Erythroblast (primary cell): Measurements from ENCODE around the gene YWHAH.

ENCODE experiments used
- DNase-seq, 2 experiments: peaks; one replicate each; lab custom pipeline; 2025; lab: John Stamatoyannopoulos, UW
- GATA1 ChIP-seq: IDR thresholded peaks from 2 replicates; pipeline ENCODE4 v1.6.1; 2011; ENCODE audit warnings: low read depth, mild to moderate bottlenecking, control low read depth, low read length, moderate library complexity
- POLR2A ChIP-seq: IDR thresholded peaks from 2 replicates; pipeline ENCODE4 v1.6.1; 2011; ENCODE audit warnings: mild to moderate bottlenecking, low read length

YWHAH gene

DNA sequence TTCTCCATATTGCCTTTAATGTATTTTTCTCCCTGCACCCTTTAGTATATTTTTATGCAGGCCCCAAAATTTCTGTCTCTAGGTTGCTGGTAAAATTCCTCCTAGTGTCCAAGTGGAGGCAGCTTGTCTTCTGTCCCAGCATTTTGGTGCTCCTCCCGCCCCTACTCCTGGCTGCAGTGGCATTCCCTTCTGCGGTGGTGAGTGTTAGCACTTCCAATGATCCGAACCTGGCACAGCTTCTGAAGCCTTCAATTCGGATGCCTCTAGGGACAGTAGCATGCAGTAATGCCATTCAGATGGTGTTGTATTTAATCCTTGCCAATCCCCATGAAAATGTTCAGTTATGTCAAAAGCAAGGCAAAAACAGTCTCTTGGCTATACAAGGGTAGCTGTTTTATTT lies 5.9 kb downstream of the YWHAH start:
- DNase-seq = no peak
- no peak for TF ChIP-seq POLR2A
- no peak for TF ChIP-seq GATA1

DNA sequence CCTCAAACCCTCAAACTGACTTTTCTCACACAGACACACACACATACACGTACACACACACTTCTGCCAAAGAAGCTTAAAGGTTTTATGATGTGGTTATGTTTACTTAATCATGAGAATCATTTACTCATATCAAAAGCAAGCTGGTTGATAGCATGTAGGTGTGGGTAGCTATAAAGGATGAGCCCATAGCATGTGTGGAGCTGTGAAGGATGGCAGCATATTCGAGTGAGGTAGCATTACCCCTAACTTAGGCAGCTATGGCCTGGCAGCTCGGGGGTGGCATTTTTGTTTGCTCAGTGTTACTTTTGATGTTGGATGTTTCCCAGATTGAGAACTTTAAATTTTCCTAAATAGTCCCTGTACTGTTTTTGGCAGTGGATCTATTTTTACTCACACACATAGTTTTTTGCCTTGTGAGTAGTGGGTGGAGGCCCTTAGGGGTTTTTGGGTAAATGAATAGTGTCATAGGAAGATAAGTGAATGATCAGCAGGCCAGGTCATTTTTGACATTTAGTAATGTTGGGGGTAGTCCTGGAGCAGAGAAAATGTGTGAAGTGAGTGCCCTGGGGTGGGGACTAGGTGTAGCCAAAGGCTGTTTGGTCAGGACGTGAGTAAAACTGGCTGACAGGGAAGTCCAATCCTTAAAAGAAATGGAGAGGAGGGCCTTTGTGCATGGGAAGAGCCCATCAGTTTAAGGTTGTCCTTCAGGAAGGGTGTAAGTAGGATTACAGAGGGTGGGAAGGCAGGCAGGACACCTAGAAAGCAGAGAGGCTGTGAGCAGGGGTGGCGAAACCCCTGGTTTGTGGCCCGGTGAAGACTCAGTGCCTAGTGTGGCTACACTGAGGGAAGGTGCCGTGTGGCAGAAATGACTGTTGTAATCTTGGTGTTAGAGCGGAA lies 7.1 kb downstream of the YWHAH start:
- DNase-seq = no peak
- TF ChIP-seq POLR2A (peak; percentile 8), GATA1 (no peak)

- TF ChIP-seq POLR2A (no peak), GATA1 (no peak)
- peak; percentile 21 to 33 for DNase-seq
Measured at GRCh38 chr22:31952094-31952401, 7.7 kb downstream of the YWHAH start.

DNA sequence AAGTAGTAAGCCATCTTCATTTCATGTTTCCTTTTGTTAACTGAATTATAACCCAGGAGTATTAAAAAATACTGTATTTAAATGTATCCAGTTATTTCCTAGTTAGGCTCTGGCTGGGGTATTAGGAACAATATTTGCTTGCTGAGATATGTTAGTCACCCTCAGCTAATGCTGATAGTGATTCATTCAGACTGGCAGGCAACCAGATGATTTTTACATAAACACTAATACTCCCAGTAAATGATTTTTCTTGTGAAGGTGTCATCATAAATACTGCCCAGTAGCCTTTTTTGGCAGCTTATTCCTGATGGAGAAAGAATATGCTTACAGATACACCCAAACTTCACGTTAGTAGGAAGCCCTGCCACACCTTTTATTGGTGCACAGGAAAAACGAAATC lies 8.1 kb downstream of the YWHAH start:
- peak; percentile 16 to 66 for DNase-seq

DNA sequence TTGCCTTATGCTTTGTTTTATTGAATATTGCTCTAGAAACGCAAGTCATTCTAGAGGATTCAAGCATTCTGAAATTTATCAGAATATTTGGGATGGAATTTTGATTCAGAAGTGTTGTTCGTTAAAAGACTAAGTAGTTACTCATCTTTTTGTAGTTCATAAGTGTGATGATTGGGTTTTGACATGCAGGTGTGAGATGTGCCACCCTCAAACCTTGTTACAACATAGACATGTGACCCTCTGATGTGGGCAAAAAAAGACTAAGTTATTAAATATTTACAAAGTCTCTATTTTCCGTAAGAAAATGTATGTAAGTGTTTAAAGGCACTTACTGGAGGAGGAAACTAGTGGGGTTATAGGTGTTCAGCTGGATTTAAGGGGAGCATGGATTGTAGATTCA lies 8.9 kb downstream of the YWHAH start:
- TF ChIP-seq POLR2A (no peak), GATA1 (no peak)

More for the DNA sequence above, 8.1 kb downstream of the YWHAH start:
- TF ChIP-seq GATA1 (no peak), POLR2A (no peak)

DNA sequence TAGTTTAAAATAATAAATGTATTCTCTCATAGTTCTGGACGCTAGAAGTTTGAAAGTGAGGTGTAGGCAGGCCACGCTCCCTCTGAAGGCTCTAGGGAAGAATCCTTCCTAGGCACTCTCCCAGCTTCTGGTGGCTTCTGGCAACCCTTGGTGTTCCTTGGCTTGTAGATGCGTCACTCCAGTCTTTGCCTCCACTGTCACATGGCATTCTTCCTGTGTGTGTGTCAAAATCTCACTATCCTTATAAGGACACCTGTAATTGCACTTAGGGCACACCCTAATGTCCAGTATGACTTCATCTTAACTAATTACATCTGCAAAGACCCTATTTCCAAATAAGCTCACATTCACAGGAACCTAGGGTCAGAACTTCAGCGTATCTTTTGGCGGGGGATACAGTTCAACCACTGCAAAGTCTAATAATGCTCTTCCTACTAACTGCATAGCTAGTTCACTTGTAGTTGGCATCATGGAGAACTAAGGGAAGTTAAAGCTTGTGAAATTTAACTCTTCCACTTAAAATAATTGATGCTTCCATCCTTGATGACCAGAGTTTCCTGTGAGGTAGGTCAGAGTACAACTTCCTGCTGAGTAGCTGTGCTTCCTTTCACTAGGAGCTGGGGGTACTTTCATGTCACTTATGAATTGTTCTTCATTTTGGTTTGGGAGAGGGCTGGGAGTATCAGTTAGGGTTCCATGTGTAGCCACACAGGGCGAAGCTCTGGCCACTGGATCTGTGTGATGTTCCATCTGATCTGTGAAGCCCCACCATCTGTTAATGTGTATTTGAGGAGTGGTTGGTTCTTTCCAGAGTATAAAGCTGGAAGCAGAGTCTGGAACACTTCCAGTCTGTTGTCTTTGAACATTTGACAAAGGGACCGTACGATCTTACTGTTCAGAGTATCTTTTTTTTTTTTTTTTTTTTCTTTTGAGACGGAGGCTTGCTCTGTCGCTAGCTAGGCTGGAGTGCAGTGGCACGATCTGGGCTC lies 10.5 kb downstream of the YWHAH start:
- DNase-seq = no peak
- TF ChIP-seq POLR2A = no peak
- TF ChIP-seq GATA1 = no peak

More for the DNA sequence above, 8.9 kb downstream of the YWHAH start:
- DNase-seq = no peak

- no peak for DNase-seq
Measured at GRCh38 chr22:31956360-31956759, 12.0 kb downstream of the YWHAH start.

GRCh38 chr22:31957970-31958594 lies 13.7 kb downstream of the YWHAH start:
- DNase-seq = no peak
- TF ChIP-seq GATA1 (no peak), POLR2A (no peak)

More at GRCh38 chr22:31956360-31956759, 12.0 kb downstream of the YWHAH start:
- TF ChIP-seq POLR2A (no peak), GATA1 (no peak)

- no peak for TF ChIP-seq POLR2A
- TF ChIP-seq GATA1 = no peak
- no peak for DNase-seq
Measured at GRCh38 chr22:31958625-31959239, 14.4 kb downstream of the YWHAH start.

- no peak for TF ChIP-seq GATA1
- no peak for TF ChIP-seq POLR2A
- no peak for DNase-seq
Measured at GRCh38 chr22:31960767-31961166, 16.4 kb downstream of the YWHAH start.

GRCh38 chr22:31962387-31963125 lies 18.2 kb downstream of the YWHAH start:
- no peak for TF ChIP-seq POLR2A
- no peak for TF ChIP-seq GATA1
- DNase-seq = no peak

- TF ChIP-seq POLR2A (no peak), GATA1 (no peak)
- no peak for DNase-seq
Measured at GRCh38 chr22:31968022-31968421, 23.7 kb downstream of the YWHAH start.

- peak; percentile 68 to 78 for DNase-seq
Measured at GRCh38 chr22:31969789-31970489, 25.6 kb downstream of the YWHAH start.

More at GRCh38 chr22:31969789-31970489, 25.6 kb downstream of the YWHAH start:
- no peak for TF ChIP-seq GATA1
- no peak for TF ChIP-seq POLR2A
